Spleen (tissue), 11 donors: ENCODE measurements around the gene ADGRV1. TPM values are rescaled to one million over a fixed set of nuclear protein-coding genes. Genes with fewer than 3 reads are reported as not detected.

ENCODE experiments used
- DNase-seq: peaks from one replicate; pipeline ENCODE4 v3.0.0-alpha.2; 2020
- H3K27ac ChIP-seq, 8 donors: fragments of 200-600 bp; sonication (generic) in 7 of 8; 1 replicate in 4 of 8; 2 replicates in 4 of 8; pipeline versions ENCODE4 v1.5.0 to v1.8.0; 2016 to 2021; ENCODE audit warnings: inconsistent platforms in 4 of 8, mild to moderate bottlenecking in 4 of 8, moderate library complexity in 1 of 8
- H3K27me3 ChIP-seq, 7 donors: fragments of 200-600 bp; sonication (generic) in 6 of 7; replicated peaks in 1 of 7; 1 replicate in 4 of 7; 2 replicates in 3 of 7; pipeline versions ENCODE4 v1.5.0 to v1.8.0; 2016 to 2021; ENCODE audit warnings: inconsistent platforms in 3 of 7, mild to moderate bottlenecking in 1 of 7
- H3K36me3 ChIP-seq, 6 donors: fragments of 200-600 bp; sonication (generic) in 5 of 6; 1 replicate in 4 of 6; 2 replicates in 2 of 6; pipeline versions ENCODE4 v1.5.0 to v1.8.0; 2016 to 2021; ENCODE audit warnings: inconsistent platforms in 2 of 6
- H3K4me1 ChIP-seq, 6 donors: fragments of 200-600 bp; sonication (generic) in 5 of 6; 1 replicate in 3 of 6; 2 replicates in 3 of 6; pipeline versions ENCODE4 v1.5.0 to v1.8.0; 2016 to 2021; ENCODE audit warnings: inconsistent platforms in 3 of 6
- H3K4me3 ChIP-seq, 8 donors: fragments of 200-600 bp; sonication (generic) in 7 of 8; 1 replicate in 4 of 8; 2 replicates in 4 of 8; pipeline versions ENCODE4 v1.5.0 to v1.8.0; 2016 to 2021; ENCODE audit warnings: inconsistent platforms in 4 of 8, mild to moderate bottlenecking in 4 of 8, moderate library complexity in 2 of 8
- H3K9me3 ChIP-seq, 8 donors: fragments of 200-600 bp; sonication (generic) in 7 of 8; 1 replicate in 4 of 8; 2 replicates in 4 of 8; pipeline versions ENCODE4 v1.5.0 to v1.8.0; 2016 to 2021; ENCODE audit warnings: inconsistent platforms in 4 of 8
- CTCF ChIP-seq, 11 experiments: fragments of 200-600 bp in 7 of 11; fragments of 450-650 bp in 4 of 11; sonication (generic) in 4 of 11; IDR thresholded peaks in 8 of 11; conservative IDR thresholded peaks in 3 of 11; 1 replicate in 7 of 11; 2 replicates in 4 of 11; pipeline versions ENCODE4 v1.4.0 to v1.8.0; 2016 to 2021; ENCODE audit warnings: antibody characterized with exemption in 11 of 11, inconsistent platforms in 4 of 11, mild to moderate bottlenecking in 1 of 11
- POLR2A ChIP-seq, 3 donors: fragments of 450-650 bp; IDR thresholded peaks; one replicate each; pipeline ENCODE4 v1.5.1; 2017; ENCODE audit warnings: antibody characterized with exemption in 3 of 3, mild to moderate bottlenecking in 1 of 3
- POLR2AphosphoS5 ChIP-seq, 3 donors: sonication (generic); formaldehyde crosslinking; IDR thresholded peaks; one replicate each; pipeline ENCODE4 v1.5.1; 2017; ENCODE audit warnings: antibody characterized with exemption in 3 of 3
- WGBS, 5 donors: extraction: QIAGEN DNeasy Blood & Tissue Kit in 3 of 5; methylation state at CpG; one replicate each; pipeline versions ENCODE4 v1.1.5 to v1.1.7; 2013 to 2018; 5-methylcytosine and 5-hydroxymethylcytosine counted together
- intact Hi-C: fragments of 100-400 bp; cut with DNase I; formaldehyde crosslinking; loops from one replicate; pipeline ENCODE4 v1.15.0; 2023; ENCODE audit warnings: low total_unique reads
- polyA plus RNA-seq, 3 donors: library from polyadenylated mRNA; stranded (reverse); fragments of 200-250 nt; gene quantifications; one replicate each; pipeline ENCODE4 v1.2.1, GENCODE V29; 2013
- total RNA-seq, 7 donors: library from RNA; depleted of rRNA in 3 of 7; stranded (reverse); fragments of >200 nt in 3 of 7; fragmentation: NEBNext Ultra II Directional in 4 of 7; extraction: Animal tissue kit (Norgen Biotek cat#: 25700) in 4 of 7; gene quantifications; one replicate each; pipeline versions ENCODE4 v1.1.0 to v1.2.1, GENCODE V29; 2016 to 2021
- donor health status: healthy with polysubstance abuse.
- donor health status: DM: no; HTN: no; CAD: no; lungs with moderate emphysema.
- donor health status: DM: no; HTN: no; CAD: no.
- donor health status: Bipolar disorder and iron deficiency.
- donor health status: healthy.
- donor health status: DM: no; HTN: no; CAD: no.
- donor health status: DM: yes; HTN: yes; CAD: no.

ADGRV1 gene
- total and polyA plus RNA-seq, 10 donors, result 0.08 to 0.69 (median 0.28) TPM; not detected in 3

- Histone ChIP-seq H3K9me3 (no peaks in the 10 kb centered on the region), H3K27ac (no peak overlapping the region)
- intact Hi-C loops, result no loop called here
Measured at GRCh38 chr5:90888511-90889324, 330.1 kb downstream of the ADGRV1 start.

GRCh38 chr5:90889325-90889600 is 330.7 kb downstream of the ADGRV1 start:
- TF ChIP-seq POLR2AphosphoS5 (IDR thresholded peaks at IDR 0.05) (no peak), POLR2A (IDR thresholded peaks at IDR 0.05) (no peak), CTCF (IDR thresholded peaks at IDR 0.05 in 8 of 11, conservative IDR thresholded peaks at IDR 0.05 in 3 of 11) (no peak)
- H3K4me3 ChIP-seq, result no peak overlapping the region
- H3K27ac ChIP-seq, result no peak overlapping the region
- H3K9me3 ChIP-seq, result no peaks in the 10 kb centered on the region
- no peak for DNase-seq
- no peaks in the 10 kb centered on the region for H3K4me1 ChIP-seq
- H3K27me3 ChIP-seq, result no peaks in the 10 kb centered on the region
- intact Hi-C loops, result no loop called here
- H3K36me3 ChIP-seq, result no peaks in the 10 kb centered on the region

More at GRCh38 chr5:90888511-90889324, 330.1 kb downstream of the ADGRV1 start:
- H3K4me1 ChIP-seq, result no peaks in the 10 kb centered on the region
- H3K36me3 ChIP-seq, result no peaks in the 10 kb centered on the region
- WGBS, 5 donors, result 88 to 100% (median 96%) methylated on average over 1 of the region's 1 CpG
- TF ChIP-seq POLR2AphosphoS5 (IDR thresholded peaks at IDR 0.05) (no peak), CTCF (IDR thresholded peaks at IDR 0.05 in 8 of 11, conservative IDR thresholded peaks at IDR 0.05 in 3 of 11) (no peak), POLR2A (IDR thresholded peaks at IDR 0.05) (no peak)
- DNase-seq, result no peak
- H3K27me3 ChIP-seq, result no peaks in the 10 kb centered on the region
- no peak overlapping the region for H3K4me3 ChIP-seq

- intact Hi-C loops, result no loop called here
- Histone ChIP-seq H3K27me3 (no peaks in the 10 kb centered on the region), H3K9me3 (no peaks in the 10 kb centered on the region), H3K4me3 (no peak overlapping the region), H3K4me1 (no peaks in the 10 kb centered on the region), H3K27ac (no peak overlapping the region), H3K36me3 (no peaks in the 10 kb centered on the region)
- DNase-seq, result no peak
- 97 to 100% (median 100%) methylated on average over 1 of the region's 1 CpG for WGBS, 5 donors
- TF ChIP-seq POLR2A (IDR thresholded peaks at IDR 0.05) (no peak), POLR2AphosphoS5 (IDR thresholded peaks at IDR 0.05) (no peak), CTCF (IDR thresholded peaks at IDR 0.05 in 8 of 11, conservative IDR thresholded peaks at IDR 0.05 in 3 of 11) (no peak)
Measured at GRCh38 chr5:90890180-90890579, 331.6 kb downstream of the ADGRV1 start.

- Histone ChIP-seq H3K36me3 (no peaks in the 10 kb centered on the region), H3K4me3 (no peak overlapping the region), H3K9me3 (no peaks in the 10 kb centered on the region), H3K27ac (no peak overlapping the region), H3K4me1 (no peaks in the 10 kb centered on the region), H3K27me3 (no peaks in the 10 kb centered on the region)
- DNase-seq, result no peak
- TF ChIP-seq POLR2AphosphoS5 (IDR thresholded peaks at IDR 0.05) (no peak), CTCF (IDR thresholded peaks at IDR 0.05 in 8 of 11, conservative IDR thresholded peaks at IDR 0.05 in 3 of 11) (no peak), POLR2A (IDR thresholded peaks at IDR 0.05) (no peak)
- 81 to 89% (median 87%) methylated on average over 2 of the region's 2 CpGs for WGBS, 5 donors
- intact Hi-C loops, result no loop called here
Measured at GRCh38 chr5:90894866-90895420, 336.3 kb downstream of the ADGRV1 start.
